Testis (tissue), 3 donors: ENCODE data around the gene ARID3A. TPM values are rescaled to one million over a fixed set of nuclear protein-coding genes. Genes with fewer than 3 reads are reported as not detected.

ENCODE experiments used
- DNase-seq: peaks from one replicate; pipeline ENCODE4 v3.0.0-alpha.2; 2019
- H3K27ac ChIP-seq, 2 donors: fragments of 200-600 bp; sonication (generic); one replicate each; pipeline ENCODE4 v1.5.1; 2019
- H3K27me3 ChIP-seq: fragments of 200-600 bp; sonication (generic); one replicate; pipeline ENCODE4 v1.5.1; 2019
- H3K36me3 ChIP-seq: fragments of 200-600 bp; sonication (generic); one replicate; pipeline ENCODE4 v1.5.1; 2017; ENCODE audit warnings: low read depth; ENCODE audit errors: missing control alignments
- H3K4me1 ChIP-seq: fragments of 200-600 bp; sonication (generic); one replicate; pipeline ENCODE4 v1.5.1; 2019
- H3K4me3 ChIP-seq, 2 donors: fragments of 200-600 bp; sonication (generic); one replicate each; pipeline ENCODE4 v1.5.1; 2017 to 2019
- H3K9me3 ChIP-seq: fragments of 200-600 bp; sonication (generic); one replicate; pipeline ENCODE4 v1.5.1; 2017
- CTCF ChIP-seq, 3 experiments: fragments of 450-650 bp in 2 of 3; fragments of 200-600 bp in 1 of 3; sonication (generic) in 1 of 3; IDR thresholded peaks; one replicate each; pipeline ENCODE4 v1.5.1; 2016 to 2019; ENCODE audit warnings: antibody characterized with exemption in 3 of 3, mild to moderate bottlenecking in 2 of 3, moderate library complexity in 1 of 3
- POLR2A ChIP-seq: fragments of 450-650 bp; IDR thresholded peaks from one replicate; pipeline ENCODE4 v1.6.1; 2017; ENCODE audit warnings: antibody characterized with exemption, mild to moderate bottlenecking, moderate library complexity
- WGBS, 2 donors: methylation state at CpG; one replicate each; pipeline ENCODE4 v1.1.5; 2018; 5-methylcytosine and 5-hydroxymethylcytosine counted together
- intact Hi-C: fragments of 100-400 bp; cut with DNase I; formaldehyde crosslinking; loops from one replicate; pipeline ENCODE4 v1.15.1; 2023; ENCODE audit warnings: low total_unique reads
- polyA plus RNA-seq: library from polyadenylated mRNA; stranded (reverse); fragments of 350-450 nt; fragmentation: Illumina TruSeq; extraction: RNeasy Lipid Tissue Mini Kit (QIAGEN cat#74804); gene quantifications from one replicate; pipeline ENCODE4 v1.2.3, GENCODE V29; 2014; ENCODE audit warnings: low read depth, low replicate concordance; ENCODE audit not compliant: insufficient read depth
- total RNA-seq, 2 donors: library from RNA; depleted of rRNA; stranded (reverse); fragments of >200 nt; gene quantifications; one replicate each; pipeline ENCODE4 v1.2.3, GENCODE V29; 2016

ARID3A gene
- total and polyA plus RNA-seq, 3 donors from 2014 or later = 15.3 to 38.2 (median 26.5) TPM

GRCh38 chr19:903266-903797, 22.5 kb upstream of the ARID3A start:
- TF ChIP-seq POLR2A = no peak
- no peak for TF ChIP-seq CTCF (IDR thresholded peaks at IDR 0.05)
- no peaks in the 10 kb centered on the region for H3K36me3 ChIP-seq
- no peak overlapping the region for H3K27ac ChIP-seq
- intact Hi-C loops = no loop called here
- no peaks in the 10 kb centered on the region for H3K4me1 ChIP-seq
- H3K4me3 ChIP-seq = no peak overlapping the region
- H3K9me3 ChIP-seq = no peaks in the 10 kb centered on the region
- WGBS, 2 donors = 75 to 85% methylated on average over 12 to 32 of the region's 32 CpGs
- no peak for DNase-seq
- H3K27me3 ChIP-seq = no peaks in the 10 kb centered on the region

- intact Hi-C loops = no loop called here
- no peak for TF ChIP-seq CTCF (IDR thresholded peaks at IDR 0.05)
- TF ChIP-seq POLR2A = no peak
- Histone ChIP-seq H3K4me3 (no peak overlapping the region), H3K4me1 (no peaks in the 10 kb centered on the region), H3K27me3 (no peaks in the 10 kb centered on the region), H3K9me3 (no peaks in the 10 kb centered on the region), H3K36me3 (no peaks in the 10 kb centered on the region), H3K27ac (no peak overlapping the region)
- WGBS, 2 donors = 89 to 94% methylated on average over 8 of the region's 8 CpGs
- DNase-seq = no peak
Measured at GRCh38 chr19:904545-904944, 21.3 kb upstream of the ARID3A start.

- no peak overlapping the region for H3K27ac ChIP-seq
- H3K9me3 ChIP-seq = no peaks in the 10 kb centered on the region
- no peaks in the 10 kb centered on the region for H3K36me3 ChIP-seq
- no peaks in the 10 kb centered on the region for H3K4me1 ChIP-seq
- WGBS, 2 donors = 98 to 99% methylated on average over 7 of the region's 7 CpGs
- TF ChIP-seq POLR2A (no peak), CTCF (IDR thresholded peaks at IDR 0.05) (no peak)
- DNase-seq = no peak
- intact Hi-C loops = no loop called here
- no peak overlapping the region for H3K4me3 ChIP-seq
- no peaks in the 10 kb centered on the region for H3K27me3 ChIP-seq
Measured at GRCh38 chr19:906480-906879, 19.4 kb upstream of the ARID3A start.

- intact Hi-C loops = no loop called here
- H3K9me3 ChIP-seq = no peaks in the 10 kb centered on the region
- H3K4me3 ChIP-seq = no peak overlapping the region
- DNase-seq = no peak
- no peaks in the 10 kb centered on the region for H3K27me3 ChIP-seq
- no peaks in the 10 kb centered on the region for H3K4me1 ChIP-seq
- no peaks in the 10 kb centered on the region for H3K36me3 ChIP-seq
- no peak overlapping the region for H3K27ac ChIP-seq
- TF ChIP-seq CTCF (IDR thresholded peaks at IDR 0.05) (no peak), POLR2A (no peak)
- 83 to 85% methylated on average over 9 to 14 of the region's 14 CpGs for WGBS, 2 donors
Measured at GRCh38 chr19:907183-907853, 18.5 kb upstream of the ARID3A start.
